GM18502 (cell line): ENCODE measurements around the gene SNX18.

Experiments used
- ATAC-seq: cut with Tn5 transposase; IDR thresholded peaks from one replicate; pipeline ENCODE4 v1.9.1; 2021; ENCODE audit warnings: mild to moderate bottlenecking; ENCODE audit not compliant: unreplicated experiment, poor library complexity

The SNX18 gene

DNA sequence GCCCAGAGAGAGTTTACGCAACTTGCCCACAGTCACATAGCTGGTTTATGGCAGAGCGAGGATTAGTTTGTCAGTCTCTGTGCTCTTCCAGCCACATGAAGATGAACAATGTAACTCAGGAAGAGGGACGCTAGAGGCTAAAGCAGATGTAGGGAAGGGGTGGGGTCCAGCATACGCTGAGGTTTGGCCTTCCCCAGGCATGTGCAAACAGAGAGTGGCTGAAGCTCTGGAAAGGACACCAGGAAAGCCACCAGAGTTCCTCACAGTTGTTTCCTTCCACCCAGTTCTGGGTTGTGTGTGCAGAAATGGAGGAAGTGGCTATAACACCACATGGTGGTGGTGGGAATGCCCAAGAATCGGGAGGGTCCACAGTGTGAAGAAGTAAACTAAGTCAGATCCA, 60.0 kb downstream of the SNX18 start:
- no peak for ATAC-seq

DNA sequence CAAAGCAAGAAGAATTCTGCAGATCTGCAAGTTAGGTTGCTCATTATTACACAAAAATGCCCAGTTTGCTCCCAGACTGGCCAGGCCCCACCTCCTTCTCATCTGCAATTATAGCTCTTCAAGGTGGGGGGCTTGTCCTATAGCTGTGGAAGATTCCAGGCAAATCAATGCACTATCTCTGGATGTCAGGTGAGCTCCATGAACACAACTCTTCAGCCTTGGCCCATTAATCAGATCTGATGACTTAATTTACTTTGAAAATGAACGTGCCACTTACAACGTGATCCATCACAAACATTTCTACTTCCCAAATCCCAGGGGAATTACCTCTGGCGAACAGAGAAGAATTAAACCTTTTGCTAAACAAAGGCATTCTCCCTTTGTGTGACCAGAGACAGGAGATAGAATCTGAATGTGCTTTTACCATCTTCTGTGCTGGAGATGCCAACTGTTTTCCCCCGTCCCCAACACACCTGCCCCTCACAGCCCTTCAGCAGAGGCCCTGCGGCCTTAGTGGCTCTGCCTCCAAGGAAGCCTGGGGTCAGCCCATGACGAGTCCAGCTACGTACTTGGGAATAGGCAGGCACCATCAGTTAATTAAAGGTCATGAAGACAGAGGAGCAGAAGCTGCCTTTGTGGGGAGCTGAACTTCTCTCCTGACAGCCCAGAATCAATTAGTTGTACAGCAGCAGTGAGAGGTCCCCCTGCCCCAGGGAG, 60.5 kb downstream of the SNX18 start:
- no peak for ATAC-seq

DNA sequence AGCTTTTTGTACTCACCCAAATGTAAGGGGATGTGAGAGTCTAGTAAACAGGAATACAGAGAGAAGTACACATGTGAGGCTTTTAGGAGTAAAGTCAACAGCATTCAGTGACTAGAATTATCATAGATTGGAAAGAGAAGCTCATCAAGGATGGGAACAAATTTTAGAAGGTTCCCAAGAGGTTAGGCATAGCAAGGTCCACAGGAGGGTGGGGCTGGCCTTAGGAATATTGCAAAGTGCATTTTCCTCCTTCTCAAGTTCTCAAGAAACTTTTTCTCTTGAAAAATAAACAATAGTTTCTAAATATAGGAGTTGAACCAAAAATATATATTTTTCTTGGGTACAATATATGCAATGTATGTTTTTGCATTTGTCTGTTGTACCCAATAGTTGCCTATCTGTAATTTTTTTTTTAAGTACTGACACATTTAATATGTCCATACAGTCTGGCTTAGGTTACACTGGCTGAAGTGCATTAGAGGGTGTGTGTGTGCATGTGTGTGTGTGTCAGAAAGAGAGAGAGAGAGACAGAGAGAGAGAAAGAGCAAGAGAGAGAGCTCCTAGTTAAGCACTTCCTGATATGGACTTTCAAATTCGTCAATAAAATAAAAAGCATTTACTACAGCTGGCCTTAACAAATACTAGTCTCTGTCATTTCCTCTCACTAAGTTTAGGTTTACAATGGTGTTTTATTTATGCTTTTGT, 62.2 kb downstream of the SNX18 start:
- ATAC-seq, result no peak

DNA sequence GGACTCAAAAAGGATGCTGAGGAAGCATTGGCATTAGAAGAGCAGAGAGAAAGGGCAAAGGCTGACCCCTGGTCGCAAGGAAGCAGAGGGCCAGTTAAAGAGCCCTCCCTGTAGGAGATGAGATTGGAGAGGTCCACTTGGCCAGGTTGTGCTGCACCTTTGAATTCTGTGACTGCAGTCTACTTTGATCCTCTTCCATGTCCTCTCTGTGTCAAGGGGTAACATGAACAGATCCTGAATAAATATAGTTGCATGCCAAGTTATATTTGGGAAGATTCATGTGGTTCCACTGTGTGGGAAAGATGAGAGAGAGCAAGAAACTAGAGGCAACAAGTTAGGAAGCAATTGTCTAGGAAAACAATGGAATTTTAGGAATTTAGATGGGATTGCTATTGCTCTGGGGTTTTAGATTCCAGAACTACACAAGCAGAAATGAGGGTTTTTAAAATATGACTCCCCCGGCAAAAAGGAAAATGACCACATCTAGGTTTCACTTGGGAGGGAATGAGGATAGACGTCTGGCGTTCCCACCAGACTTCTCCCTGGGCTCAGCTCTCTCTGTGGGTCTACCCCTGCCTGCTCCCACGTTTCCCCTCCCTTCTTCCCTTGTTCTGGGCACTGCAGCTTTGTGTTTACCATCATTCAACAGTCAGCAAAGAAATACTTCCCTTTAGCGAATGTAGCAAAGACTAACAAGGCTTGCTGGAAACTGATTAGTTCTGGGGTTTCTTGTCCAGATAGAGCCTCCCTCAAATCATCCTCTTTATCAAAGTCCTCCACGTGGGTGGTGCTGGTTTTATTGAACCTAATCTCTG, 63.6 kb downstream of the SNX18 start:
- ATAC-seq, result no peak

DNA sequence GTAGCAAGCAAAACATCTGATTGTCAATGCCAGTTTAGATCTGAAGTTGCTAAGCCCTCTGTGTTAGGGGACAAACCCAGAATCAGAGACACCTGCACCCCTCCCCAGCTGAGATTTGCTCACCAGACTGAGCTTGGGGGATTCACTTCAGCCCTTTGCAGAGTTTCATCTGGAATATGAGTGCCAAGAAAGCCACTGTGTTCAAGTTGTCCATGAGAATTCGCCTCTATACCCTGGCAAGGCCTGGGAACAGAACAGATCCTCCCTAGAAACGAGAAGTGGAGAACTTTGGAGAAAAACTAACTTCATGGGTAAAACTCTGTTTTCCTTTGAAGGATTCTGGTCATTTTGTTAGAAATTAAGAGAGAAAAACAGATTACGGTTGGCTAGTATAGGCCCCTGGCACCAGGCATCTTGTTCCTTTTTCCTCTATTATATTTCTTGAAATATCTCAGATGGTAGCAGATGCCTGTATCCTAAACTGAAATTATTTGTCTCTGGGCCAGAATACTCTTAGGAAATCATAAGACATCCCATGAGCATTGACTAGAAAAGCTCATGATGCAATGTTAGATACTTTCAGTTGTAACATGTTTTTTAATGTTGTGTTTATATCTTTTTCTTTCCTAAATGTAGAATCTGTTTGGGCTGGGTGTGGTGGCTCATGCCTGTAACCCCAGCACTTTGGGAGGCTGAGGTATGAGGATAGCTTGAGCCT, 64.4 kb downstream of the SNX18 start:
- ATAC-seq, result no peak

DNA sequence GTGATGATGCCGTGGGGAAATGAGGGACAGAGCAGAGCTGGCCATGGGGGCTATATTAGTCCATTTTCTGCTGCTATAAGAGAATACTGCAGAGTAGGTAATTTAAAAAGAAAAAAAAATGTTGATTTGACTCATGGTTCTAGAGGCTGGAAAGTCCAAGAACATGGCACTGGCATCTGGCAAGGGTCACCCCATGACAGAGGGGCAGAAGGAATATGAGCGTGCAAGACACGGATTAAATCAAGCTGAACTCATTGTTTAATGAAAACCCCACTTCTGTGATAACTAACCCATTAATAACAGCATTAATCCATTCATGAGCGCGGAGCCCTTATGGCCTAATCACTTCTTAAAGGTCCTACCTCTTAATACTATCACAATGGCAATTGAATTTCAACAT, 68.8 kb downstream of the SNX18 start:
- no peak for ATAC-seq

DNA sequence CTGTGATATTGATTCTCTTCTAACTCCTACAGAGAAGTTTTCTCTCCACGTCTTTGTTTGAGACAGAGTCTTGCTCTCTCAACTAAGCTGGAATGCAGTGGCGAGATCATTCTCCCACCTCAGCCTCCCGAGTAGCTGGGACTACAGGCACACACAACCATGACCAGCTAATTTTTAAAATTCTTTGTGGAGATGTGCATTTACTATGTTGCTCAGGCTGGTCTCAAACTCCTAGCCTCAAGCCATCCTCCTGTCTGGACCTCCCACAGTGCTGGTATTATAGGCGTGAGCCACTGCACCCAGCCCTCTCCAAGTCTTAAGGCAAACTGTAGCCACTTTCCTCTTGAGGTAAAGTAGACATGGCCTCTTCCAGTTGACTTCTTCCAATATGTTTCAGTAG, 72.2 kb downstream of the SNX18 start:
- ATAC-seq, result no peak

DNA sequence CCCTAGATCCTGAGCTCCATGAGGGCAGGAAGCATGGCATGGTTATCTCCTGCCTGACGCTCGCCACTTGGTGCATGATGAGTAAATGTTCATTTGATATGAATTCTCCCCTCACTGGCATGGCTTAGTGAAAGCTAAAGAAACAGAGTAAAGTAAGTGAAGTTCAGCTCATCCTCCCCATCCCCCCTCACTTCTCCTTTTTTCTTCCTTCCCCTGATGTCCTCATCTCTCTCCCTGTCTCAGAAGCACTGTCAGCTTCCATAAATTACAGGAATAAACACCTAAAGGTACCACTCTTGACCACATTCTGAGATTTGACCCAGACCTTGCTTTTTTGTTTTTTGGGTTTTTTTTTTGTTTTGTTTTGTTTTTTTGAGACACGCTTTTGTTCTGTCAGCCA, 73.3 kb downstream of the SNX18 start:
- ATAC-seq, result no peak

DNA sequence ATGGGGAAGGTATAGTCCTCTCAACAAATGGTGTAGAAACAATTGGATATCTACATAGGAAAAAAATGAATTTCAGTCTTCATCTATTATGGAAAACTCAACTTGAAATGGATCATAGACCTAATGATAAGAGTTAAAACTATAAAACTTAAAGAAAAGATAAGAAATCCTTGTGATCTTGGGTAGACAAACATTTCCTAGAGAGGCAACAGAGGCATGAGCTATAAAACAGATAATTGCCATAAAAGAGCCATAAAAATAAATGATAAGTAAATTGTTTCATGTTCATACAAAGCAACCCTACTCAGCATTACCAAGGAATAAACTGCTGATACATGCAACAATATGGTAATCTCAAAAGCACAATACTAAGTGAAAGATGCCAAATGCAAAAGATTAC, 76.2 kb downstream of the SNX18 start:
- no peak for ATAC-seq

DNA sequence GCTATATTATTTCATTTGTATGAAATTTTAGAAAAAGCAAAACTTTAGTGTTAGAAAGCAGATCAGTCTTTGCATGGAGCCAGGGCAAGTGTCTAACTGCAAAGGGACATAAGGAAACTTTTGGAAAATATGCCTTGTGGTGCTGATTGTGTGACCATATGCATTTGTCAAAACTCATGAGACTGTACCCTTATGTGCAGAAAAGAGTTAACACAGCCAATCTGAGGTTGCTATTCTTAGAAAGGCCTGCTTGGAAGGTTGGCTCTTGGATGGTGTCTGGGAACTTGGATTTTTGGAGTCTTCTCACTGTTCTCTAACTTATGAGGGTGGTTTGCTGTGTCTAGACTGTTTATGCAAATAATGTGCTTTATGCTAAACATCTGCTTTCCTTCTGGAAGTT, 76.6 kb downstream of the SNX18 start:
- no peak for ATAC-seq

DNA sequence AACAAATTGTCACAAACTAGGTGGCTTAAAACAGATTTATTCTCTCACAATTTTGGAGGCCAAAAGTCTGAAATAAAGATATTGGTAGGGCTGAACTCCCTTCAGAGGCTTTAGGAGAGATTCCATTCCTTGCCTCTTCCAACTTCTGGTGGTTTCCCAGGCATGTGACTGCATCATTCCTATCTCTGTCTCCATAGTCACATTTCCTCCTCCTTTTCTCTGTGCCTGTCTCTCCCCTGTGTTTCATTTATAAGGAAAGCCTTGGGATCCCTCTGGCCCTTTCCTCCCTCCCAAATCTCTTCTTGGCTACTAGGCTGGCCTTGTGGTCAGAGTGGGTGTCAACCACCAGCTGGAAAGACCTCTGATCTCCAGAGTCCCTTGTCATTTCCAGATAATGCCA, 78.2 kb downstream of the SNX18 start:
- no peak for ATAC-seq
